Astrocyte (in vitro differentiated cells and primary cell): ENCODE results near the gene PTPRN2. TPM values are rescaled to one million over a fixed set of nuclear protein-coding genes. Genes with fewer than 3 reads are reported as not detected.

Experiments
- DNase-seq: peaks from one replicate; pipeline ENCODE4 v3.0.0-alpha.2; 2010; ENCODE audit warnings: low read depth
- FAIRE-seq: peaks from 2 replicates; lab custom pipeline; 2011; peaks lifted over from hg19 to GRCh38; lab: Jason Lieb, UNC
- H2AFZ ChIP-seq: 2 replicates; pipeline ENCODE4 v1.6.0; 2012; ENCODE audit warnings: low read depth, low read length, inconsistent platforms
- H3K27ac ChIP-seq: 2 replicates; pipeline ENCODE4 v1.5.1; 2011; ENCODE audit warnings: low read depth, low read length, inconsistent platforms
- H3K27me3 ChIP-seq: 2 replicates; pipeline ENCODE4 v1.6.0; 2011; ENCODE audit warnings: low read length, inconsistent platforms; ENCODE audit not compliant: insufficient read depth
- H3K36me3 ChIP-seq: 2 replicates; pipeline ENCODE4 v1.5.1; 2011; ENCODE audit warnings: low read length, inconsistent platforms; ENCODE audit not compliant: insufficient read depth
- H3K4me1 ChIP-seq: 2 replicates; pipeline ENCODE4 v1.5.1; 2011; ENCODE audit warnings: low read length, inconsistent platforms; ENCODE audit not compliant: insufficient read depth
- H3K4me2 ChIP-seq: 2 replicates; pipeline ENCODE4 v1.6.0; 2012; ENCODE audit warnings: low read length, inconsistent platforms
- H3K4me3 ChIP-seq: 2 replicates; pipeline ENCODE4 v1.5.1; 2011; ENCODE audit warnings: low read depth, mild to moderate bottlenecking, low read length, inconsistent platforms; ENCODE audit not compliant: insufficient read depth
- H3K79me2 ChIP-seq: 2 replicates; pipeline ENCODE4 v1.6.0; 2012; ENCODE audit warnings: mild to moderate bottlenecking, low read length, inconsistent platforms; ENCODE audit not compliant: insufficient read depth
- H3K9ac ChIP-seq: 2 replicates; pipeline ENCODE4 v1.6.0; 2012; ENCODE audit warnings: mild to moderate bottlenecking, low read length, inconsistent platforms
- H3K9me3 ChIP-seq: 2 replicates; pipeline ENCODE4 v1.5.1; 2012; ENCODE audit warnings: low read depth, mild to moderate bottlenecking, low read length, inconsistent platforms; ENCODE audit not compliant: insufficient read depth
- H4K20me1 ChIP-seq: 2 replicates; pipeline ENCODE4 v1.6.0; 2012; ENCODE audit warnings: low read length, inconsistent platforms; ENCODE audit not compliant: insufficient read depth
- H3K27ac Mint-ChIP-seq: one replicate; pipeline ENCODE4 v1.8.0; 2021; ENCODE audit warnings: mild to moderate bottlenecking, mixed read lengths; ENCODE audit not compliant: unreplicated experiment
- H3K27me3 Mint-ChIP-seq: one replicate; pipeline ENCODE4 v1.8.0; 2021; ENCODE audit warnings: low read depth, mixed read lengths; ENCODE audit not compliant: unreplicated experiment
- H3K36me3 Mint-ChIP-seq: one replicate; pipeline ENCODE4 v1.8.0; 2021; ENCODE audit warnings: low read depth, mixed read lengths; ENCODE audit not compliant: unreplicated experiment
- H3K4me1 Mint-ChIP-seq: one replicate; pipeline ENCODE4 v1.8.0; 2021; ENCODE audit warnings: low read depth, mixed read lengths; ENCODE audit not compliant: unreplicated experiment
- H3K4me3 Mint-ChIP-seq: one replicate; pipeline ENCODE4 v1.8.0; 2021; ENCODE audit warnings: mild to moderate bottlenecking, moderate library complexity, mixed read lengths; ENCODE audit not compliant: unreplicated experiment
- H3K9me3 Mint-ChIP-seq: one replicate; pipeline ENCODE4 v1.8.0; 2021; ENCODE audit warnings: mild to moderate bottlenecking, mixed read lengths; ENCODE audit not compliant: unreplicated experiment
- EZH2 ChIP-seq: IDR thresholded peaks from 2 replicates; pipeline ENCODE4 v1.6.1; 2012; ENCODE audit warnings: mild to moderate bottlenecking, low read length, inconsistent platforms; ENCODE audit not compliant: insufficient read depth
- total RNA-seq: library from RNA; stranded (reverse); gene quantifications from 2 replicates; pipeline ENCODE4 v1.2.1, GENCODE V29; 2021
- TF ChIP-seq, protein P1 (sequence below): IDR thresholded peaks from 2 replicates; pipeline ENCODE4 v1.5.1; 2011; ENCODE audit warnings: low read depth, mild to moderate bottlenecking, inconsistent platforms, low read length, moderate library complexity; ENCODE audit not compliant: insufficient read depth

The PTPRN2 gene
- total RNA-seq, 1 donor from 2014 or later: 0.09 TPM

DNA sequence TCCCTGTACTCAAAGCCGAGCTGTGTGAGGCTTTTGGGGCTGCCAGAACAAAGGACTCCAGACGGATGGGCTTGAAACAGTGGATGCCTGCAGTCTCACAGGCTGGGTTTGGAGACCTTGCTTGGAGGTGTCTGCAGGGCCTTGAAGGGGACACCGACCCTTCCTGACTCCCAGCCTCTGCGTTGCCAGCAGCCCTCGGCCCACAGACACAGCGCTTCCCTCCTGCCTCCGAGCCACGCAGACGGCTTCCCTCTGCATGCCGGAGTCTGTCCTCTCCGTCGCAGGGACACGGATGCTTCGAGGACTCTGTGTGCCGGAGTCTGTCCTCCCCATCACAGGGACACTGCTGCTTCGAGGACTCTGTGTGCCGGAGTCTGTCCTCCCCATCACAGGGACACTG is 726.1 kb downstream of the PTPRN2 start:
- H3K27me3 Mint-ChIP-seq: no peaks in the 10 kb centered on the region
- H3K9me3 Mint-ChIP-seq: peaks cover 19% of the 10 kb centered on the region
- TF ChIP-seq EZH2: no peak
- TF ChIP-seq, protein P1, sequence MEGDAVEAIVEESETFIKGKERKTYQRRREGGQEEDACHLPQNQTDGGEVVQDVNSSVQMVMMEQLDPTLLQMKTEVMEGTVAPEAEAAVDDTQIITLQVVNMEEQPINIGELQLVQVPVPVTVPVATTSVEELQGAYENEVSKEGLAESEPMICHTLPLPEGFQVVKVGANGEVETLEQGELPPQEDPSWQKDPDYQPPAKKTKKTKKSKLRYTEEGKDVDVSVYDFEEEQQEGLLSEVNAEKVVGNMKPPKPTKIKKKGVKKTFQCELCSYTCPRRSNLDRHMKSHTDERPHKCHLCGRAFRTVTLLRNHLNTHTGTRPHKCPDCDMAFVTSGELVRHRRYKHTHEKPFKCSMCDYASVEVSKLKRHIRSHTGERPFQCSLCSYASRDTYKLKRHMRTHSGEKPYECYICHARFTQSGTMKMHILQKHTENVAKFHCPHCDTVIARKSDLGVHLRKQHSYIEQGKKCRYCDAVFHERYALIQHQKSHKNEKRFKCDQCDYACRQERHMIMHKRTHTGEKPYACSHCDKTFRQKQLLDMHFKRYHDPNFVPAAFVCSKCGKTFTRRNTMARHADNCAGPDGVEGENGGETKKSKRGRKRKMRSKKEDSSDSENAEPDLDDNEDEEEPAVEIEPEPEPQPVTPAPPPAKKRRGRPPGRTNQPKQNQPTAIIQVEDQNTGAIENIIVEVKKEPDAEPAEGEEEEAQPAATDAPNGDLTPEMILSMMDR: no peak
- H2AFZ ChIP-seq: no peak overlapping the region
- no peaks in the 10 kb centered on the region for H3K36me3 ChIP-seq
- no peaks in the 10 kb centered on the region for H3K27me3 ChIP-seq
- no peaks in the 10 kb centered on the region for H3K9me3 ChIP-seq
- H3K4me3 ChIP-seq: no peak overlapping the region
- H3K36me3 Mint-ChIP-seq: no peaks in the 10 kb centered on the region
- no peak overlapping the region for H3K27ac ChIP-seq
- H3K79me2 ChIP-seq: no peaks in the 10 kb centered on the region
- no peaks in the 10 kb centered on the region for H4K20me1 ChIP-seq
- no peaks in the 10 kb centered on the region for H3K4me1 Mint-ChIP-seq
- no peak for DNase-seq
- no peak for FAIRE-seq
- no peaks in the 10 kb centered on the region for H3K4me1 ChIP-seq
- H3K9ac ChIP-seq: no peak overlapping the region
- H3K27ac Mint-ChIP-seq: no peak overlapping the region
- H3K4me3 Mint-ChIP-seq: no peak overlapping the region
- H3K4me2 ChIP-seq: no peak overlapping the region

DNA sequence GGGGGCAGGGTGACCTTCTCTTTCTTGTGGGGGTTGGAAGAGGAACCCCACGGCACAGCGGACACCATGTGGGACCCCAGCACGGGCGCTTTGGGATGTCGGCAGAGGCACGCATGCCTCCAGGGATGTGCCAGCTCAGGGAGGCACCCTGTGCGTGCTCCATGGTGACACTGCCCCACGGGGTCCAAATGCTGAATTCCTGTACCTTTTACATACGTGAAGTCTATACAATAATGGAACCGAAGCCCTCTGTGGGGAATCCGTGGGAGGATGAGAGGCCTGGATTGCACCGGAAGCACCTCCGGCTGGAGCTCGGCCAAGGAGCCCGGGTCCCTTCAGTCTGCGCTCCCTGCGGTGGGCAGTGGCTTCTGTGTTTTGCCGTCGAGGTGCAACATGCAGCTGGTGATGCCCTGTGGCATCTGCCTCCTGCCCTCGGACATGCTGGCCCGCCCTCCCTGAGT is 726.6 kb downstream of the PTPRN2 start:
- no peak overlapping the region for H3K27ac ChIP-seq
- H3K4me1 ChIP-seq: no peaks in the 10 kb centered on the region
- no peaks in the 10 kb centered on the region for H3K4me1 Mint-ChIP-seq
- H3K27ac Mint-ChIP-seq: no peak overlapping the region
- H3K9me3 Mint-ChIP-seq: peaks cover 18% of the 10 kb centered on the region
- DNase-seq (no peak), FAIRE-seq (no peak)
- H3K27me3 ChIP-seq: no peaks in the 10 kb centered on the region
- H3K79me2 ChIP-seq: no peaks in the 10 kb centered on the region
- no peaks in the 10 kb centered on the region for H3K9me3 ChIP-seq
- no peaks in the 10 kb centered on the region for H3K27me3 Mint-ChIP-seq
- H3K36me3 Mint-ChIP-seq: no peaks in the 10 kb centered on the region
- TF ChIP-seq, protein P1: no peak
- TF ChIP-seq EZH2: no peak
- no peak overlapping the region for H3K4me3 ChIP-seq
- no peak overlapping the region for H2AFZ ChIP-seq
- H4K20me1 ChIP-seq: no peaks in the 10 kb centered on the region
- H3K4me3 Mint-ChIP-seq: no peak overlapping the region
- no peaks in the 10 kb centered on the region for H3K36me3 ChIP-seq
- H3K4me2 ChIP-seq: no peak overlapping the region
- no peak overlapping the region for H3K9ac ChIP-seq

DNA sequence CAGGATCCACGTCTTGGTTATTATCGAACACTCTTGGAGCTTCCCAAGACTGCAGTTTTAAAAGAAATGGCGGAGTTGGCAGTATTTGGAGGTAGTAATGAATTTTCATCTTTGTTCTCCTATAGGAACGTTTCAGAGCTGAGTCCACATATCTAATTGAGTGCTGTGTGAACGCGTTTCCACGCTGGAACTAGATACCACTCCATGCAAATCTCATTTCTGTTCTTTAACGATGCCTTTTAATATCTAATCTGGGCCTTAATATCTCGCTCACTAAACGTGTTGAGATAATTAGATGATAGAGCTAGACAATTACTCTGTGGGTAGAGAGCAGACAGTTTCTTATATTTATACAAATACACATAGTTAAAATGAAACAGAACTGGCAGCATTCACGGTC is 727.2 kb downstream of the PTPRN2 start:
- Mint-ChIP-seq H3K27ac (no peak overlapping the region), H3K36me3 (no peaks in the 10 kb centered on the region), H3K4me3 (no peak overlapping the region), H3K4me1 (no peaks in the 10 kb centered on the region), H3K27me3 (no peaks in the 10 kb centered on the region), H3K9me3 (peaks cover 17% of the 10 kb centered on the region)
- DNase-seq: no peak
- Histone ChIP-seq H2AFZ (no peak overlapping the region), H3K27me3 (no peaks in the 10 kb centered on the region), H3K27ac (no peak overlapping the region), H3K4me2 (no peak overlapping the region), H3K9ac (no peak overlapping the region), H3K4me3 (no peak overlapping the region), H3K4me1 (no peaks in the 10 kb centered on the region), H3K9me3 (no peaks in the 10 kb centered on the region), H4K20me1 (no peaks in the 10 kb centered on the region), H3K79me2 (no peaks in the 10 kb centered on the region), H3K36me3 (no peaks in the 10 kb centered on the region)
- TF ChIP-seq, protein P1: no peak
- no peak for TF ChIP-seq EZH2
- FAIRE-seq: no peak
